Measurements from ENCODE around the gene NOX5.

The NOX5 gene

GRCh38 chr15:68992696-68993095 is 21.8 kb upstream of the NOX5 start:
- Histone ChIP-seq H3K27me3 (ENCODE audit: control insufficient read depth, insufficient read depth, low read length) (peaks cover 20% of the 10 kb centered on the region), H3K4me2 (ENCODE audit: low read length) (no peak overlapping the region), H3K9me3 (replicated peaks; ENCODE audit: low read length) (no peaks in the 10 kb centered on the region), H3K4me1 (ENCODE audit: control insufficient read depth, insufficient read depth, low read length) (peaks cover 25% of the 10 kb centered on the region), H3K4me3 (ENCODE audit: low read length) (no peak overlapping the region), H3K36me3 (ENCODE audit: insufficient read depth, low read length) (no peaks in the 10 kb centered on the region), H3K9ac (ENCODE audit: low read depth, low read length) (no peak overlapping the region)

GRCh38 chr15:68993276-68993675 is 21.2 kb upstream of the NOX5 start:
- Histone ChIP-seq H3K4me3 (ENCODE audit: low read length) (no peak overlapping the region), H3K4me2 (ENCODE audit: low read length) (no peak overlapping the region), H3K4me1 (ENCODE audit: control insufficient read depth, insufficient read depth, low read length) (peaks cover 25% of the 10 kb centered on the region), H3K36me3 (ENCODE audit: insufficient read depth, low read length) (no peaks in the 10 kb centered on the region), H3K9ac (ENCODE audit: low read depth, low read length) (no peak overlapping the region), H3K9me3 (replicated peaks; ENCODE audit: low read length) (no peaks in the 10 kb centered on the region), H3K27me3 (ENCODE audit: control insufficient read depth, insufficient read depth, low read length) (peaks cover 17% of the 10 kb centered on the region)

DNA sequence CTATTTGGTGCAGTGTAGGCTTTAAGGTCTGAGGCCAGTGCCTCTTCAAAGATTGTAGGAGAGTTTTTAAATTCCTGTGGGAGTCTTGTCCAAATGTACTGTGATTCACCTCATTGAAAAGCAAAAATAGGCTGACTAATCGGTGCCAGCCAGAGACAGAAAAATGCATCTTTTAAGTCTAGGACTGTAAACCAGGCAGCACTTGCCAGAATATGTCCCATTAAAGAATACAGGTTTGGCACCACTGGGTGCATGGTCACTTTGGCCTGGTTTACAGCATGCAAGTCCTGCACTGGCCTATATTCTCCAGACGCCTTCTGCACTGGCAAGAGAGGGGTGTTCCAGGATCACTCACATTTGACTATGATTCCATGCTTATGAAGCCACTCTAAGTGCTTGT is 20.3 kb upstream of the NOX5 start:
- no peak overlapping the region for H3K9ac ChIP-seq (ENCODE audit: low read depth, low read length)
- no peaks in the 10 kb centered on the region for H3K9me3 ChIP-seq (replicated peaks; ENCODE audit: low read length)
- peaks cover 25% of the 10 kb centered on the region for H3K4me1 ChIP-seq (ENCODE audit: control insufficient read depth, insufficient read depth, low read length)
- H3K36me3 ChIP-seq (ENCODE audit: insufficient read depth, low read length) = no peaks in the 10 kb centered on the region
- peak overlapping the region; percentile 53 for H3K4me2 ChIP-seq (ENCODE audit: low read length)
- H3K4me3 ChIP-seq (ENCODE audit: low read length) = no peak overlapping the region
- peaks cover 19% of the 10 kb centered on the region for H3K27me3 ChIP-seq (ENCODE audit: control insufficient read depth, insufficient read depth, low read length)

- no peak overlapping the region for H3K4me2 ChIP-seq (ENCODE audit: low read length)
- H3K4me1 ChIP-seq (ENCODE audit: control insufficient read depth, insufficient read depth, low read length) = peaks cover 25% of the 10 kb centered on the region
- peaks cover 15% of the 10 kb centered on the region for H3K27me3 ChIP-seq (ENCODE audit: control insufficient read depth, insufficient read depth, low read length)
- no peaks in the 10 kb centered on the region for H3K9me3 ChIP-seq (replicated peaks; ENCODE audit: low read length)
- H3K9ac ChIP-seq (ENCODE audit: low read depth, low read length) = no peak overlapping the region
- H3K4me3 ChIP-seq (ENCODE audit: low read length) = no peak overlapping the region
- no peaks in the 10 kb centered on the region for H3K36me3 ChIP-seq (ENCODE audit: insufficient read depth, low read length)
These were observed 19.3 kb upstream of the NOX5 start for GRCh38 chr15:68994981-68995761.

GRCh38 chr15:68997050-68997449 is 17.4 kb upstream of the NOX5 start:
- Histone ChIP-seq H3K4me1 (ENCODE audit: control insufficient read depth, insufficient read depth, low read length) (peaks cover 25% of the 10 kb centered on the region), H3K27me3 (ENCODE audit: control insufficient read depth, insufficient read depth, low read length) (peaks cover 23% of the 10 kb centered on the region), H3K9ac (ENCODE audit: low read depth, low read length) (no peak overlapping the region), H3K4me2 (ENCODE audit: low read length) (no peak overlapping the region), H3K9me3 (replicated peaks; ENCODE audit: low read length) (no peaks in the 10 kb centered on the region), H3K36me3 (ENCODE audit: insufficient read depth, low read length) (no peaks in the 10 kb centered on the region), H3K4me3 (ENCODE audit: low read length) (no peak overlapping the region)

- Histone ChIP-seq H3K4me2 (ENCODE audit: low read length) (no peak overlapping the region), H3K27me3 (ENCODE audit: control insufficient read depth, insufficient read depth, low read length) (peaks cover 30% of the 10 kb centered on the region), H3K4me1 (ENCODE audit: control insufficient read depth, insufficient read depth, low read length) (peaks cover 25% of the 10 kb centered on the region), H3K4me3 (ENCODE audit: low read length) (no peak overlapping the region), H3K9me3 (replicated peaks; ENCODE audit: low read length) (no peaks in the 10 kb centered on the region), H3K9ac (ENCODE audit: low read depth, low read length) (no peak overlapping the region), H3K36me3 (ENCODE audit: insufficient read depth, low read length) (no peaks in the 10 kb centered on the region)
These were observed 16.3 kb upstream of the NOX5 start for GRCh38 chr15:68997930-68998777.

- Histone ChIP-seq H3K9ac (ENCODE audit: low read depth, low read length) (no peak overlapping the region), H3K36me3 (ENCODE audit: insufficient read depth, low read length) (no peaks in the 10 kb centered on the region), H3K4me2 (ENCODE audit: low read length) (no peak overlapping the region), H3K9me3 (replicated peaks; ENCODE audit: low read length) (no peaks in the 10 kb centered on the region), H3K4me1 (ENCODE audit: control insufficient read depth, insufficient read depth, low read length) (peaks cover 17% of the 10 kb centered on the region), H3K27me3 (ENCODE audit: control insufficient read depth, insufficient read depth, low read length) (peaks cover 38% of the 10 kb centered on the region), H3K4me3 (ENCODE audit: low read length) (no peak overlapping the region)
These were observed 15.4 kb upstream of the NOX5 start for GRCh38 chr15:68999091-68999490.

DNA sequence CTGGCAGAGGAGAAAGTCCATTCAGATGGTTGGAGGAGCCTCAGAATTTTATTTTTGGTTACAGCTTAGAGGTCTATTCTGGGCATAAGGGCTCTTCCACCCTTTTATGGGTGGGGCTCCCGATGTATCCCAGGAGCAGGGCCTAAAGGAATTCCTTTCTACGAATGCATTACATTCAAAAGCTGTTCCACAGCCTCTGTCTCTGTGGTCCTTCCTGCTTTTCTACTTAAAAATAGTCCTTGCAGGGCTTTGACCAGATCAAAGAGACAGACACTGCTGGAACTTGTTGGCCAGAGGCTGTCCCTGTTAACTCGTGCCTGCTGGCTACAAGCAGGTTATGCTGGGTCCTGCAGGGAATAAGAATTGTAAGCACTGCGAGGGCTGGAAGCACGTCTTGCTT is 14.4 kb upstream of the NOX5 start:
- Histone ChIP-seq H3K36me3 (ENCODE audit: insufficient read depth, low read length) (no peaks in the 10 kb centered on the region), H3K27me3 (ENCODE audit: control insufficient read depth, insufficient read depth, low read length) (peaks cover 44% of the 10 kb centered on the region), H3K4me1 (ENCODE audit: control insufficient read depth, insufficient read depth, low read length) (peaks cover 8% of the 10 kb centered on the region), H3K4me3 (ENCODE audit: low read length) (no peak overlapping the region), H3K9me3 (replicated peaks; ENCODE audit: low read length) (no peaks in the 10 kb centered on the region), H3K4me2 (ENCODE audit: low read length) (no peak overlapping the region), H3K9ac (ENCODE audit: low read depth, low read length) (no peak overlapping the region)

DNA sequence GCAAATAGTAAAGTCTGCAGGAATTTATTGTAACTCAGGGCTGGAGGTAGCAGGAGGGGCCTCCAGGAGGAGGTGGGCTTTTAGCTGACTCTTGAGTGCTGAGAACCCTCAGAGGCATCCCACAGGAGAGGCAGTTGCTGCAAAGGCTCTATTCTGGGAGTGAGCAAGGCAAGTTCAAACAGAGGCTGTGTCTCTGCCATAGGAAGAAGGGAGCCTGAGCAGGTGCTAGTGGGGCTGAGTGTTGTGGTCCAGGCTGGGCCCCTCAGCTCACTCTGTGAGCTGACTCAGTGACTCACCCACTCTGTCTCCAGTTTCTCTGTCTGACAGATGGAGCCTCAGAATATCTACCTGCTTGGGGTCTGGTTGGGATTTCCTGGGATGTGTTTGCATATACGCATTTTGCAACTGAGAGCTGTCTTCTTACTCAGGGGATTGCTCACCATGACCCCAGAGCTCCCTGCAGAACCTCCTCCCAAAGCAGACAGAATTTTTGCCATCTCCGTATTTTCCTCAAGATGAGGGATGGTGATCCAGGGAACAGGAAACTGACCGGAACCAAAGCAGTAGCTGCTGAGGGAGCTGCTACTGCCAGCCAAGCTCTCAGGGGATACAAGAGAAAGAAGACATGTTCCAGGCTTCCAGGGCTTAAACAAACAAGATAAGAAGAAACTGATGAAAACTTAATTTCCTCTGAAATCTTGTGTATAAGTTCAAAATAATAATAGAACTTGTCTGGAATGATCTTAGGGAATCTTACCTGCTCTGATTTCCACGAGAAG is 13.6 kb upstream of the NOX5 start:
- Histone ChIP-seq H3K4me1 (ENCODE audit: control insufficient read depth, insufficient read depth, low read length) (no peaks in the 10 kb centered on the region), H3K9ac (ENCODE audit: low read depth, low read length) (no peak overlapping the region), H3K4me3 (ENCODE audit: low read length) (no peak overlapping the region), H3K36me3 (ENCODE audit: insufficient read depth, low read length) (no peaks in the 10 kb centered on the region), H3K27me3 (ENCODE audit: control insufficient read depth, insufficient read depth, low read length) (peaks cover 51% of the 10 kb centered on the region), H3K4me2 (ENCODE audit: low read length) (no peak overlapping the region), H3K9me3 (replicated peaks; ENCODE audit: low read length) (no peaks in the 10 kb centered on the region)

GRCh38 chr15:69002783-69003182 is 11.7 kb upstream of the NOX5 start:
- Histone ChIP-seq H3K9ac (ENCODE audit: low read depth, low read length) (no peak overlapping the region), H3K4me3 (ENCODE audit: low read length) (no peak overlapping the region), H3K9me3 (replicated peaks; ENCODE audit: low read length) (no peaks in the 10 kb centered on the region), H3K4me2 (ENCODE audit: low read length) (no peak overlapping the region), H3K4me1 (ENCODE audit: control insufficient read depth, insufficient read depth, low read length) (no peaks in the 10 kb centered on the region), H3K36me3 (ENCODE audit: insufficient read depth, low read length) (no peaks in the 10 kb centered on the region), H3K27me3 (ENCODE audit: control insufficient read depth, insufficient read depth, low read length) (peaks cover 51% of the 10 kb centered on the region)

GRCh38 chr15:69004011-69004410 is 10.5 kb upstream of the NOX5 start:
- peaks cover 5% of the 10 kb centered on the region for H3K9me3 ChIP-seq (replicated peaks; ENCODE audit: low read length)
- no peak overlapping the region for H3K4me2 ChIP-seq (ENCODE audit: low read length)
- no peaks in the 10 kb centered on the region for H3K4me1 ChIP-seq (ENCODE audit: control insufficient read depth, insufficient read depth, low read length)
- H3K9ac ChIP-seq (ENCODE audit: low read depth, low read length) = no peak overlapping the region
- H3K4me3 ChIP-seq (ENCODE audit: low read length) = no peak overlapping the region
- no peaks in the 10 kb centered on the region for H3K36me3 ChIP-seq (ENCODE audit: insufficient read depth, low read length)
- H3K27me3 ChIP-seq (ENCODE audit: control insufficient read depth, insufficient read depth, low read length) = peaks cover 48% of the 10 kb centered on the region
